Kidney (tissue), 14 donors: ENCODE data around the gene TNFSF9. TPM values are rescaled to one million over a fixed set of nuclear protein-coding genes. Genes with fewer than 3 reads are reported as not detected.

Experiments used
- DNase-seq, 5 donors: peaks; one replicate each; pipeline ENCODE4 v3.0.0-alpha.2; 2013 to 2020
- FAIRE-seq: peaks from 2 replicates; lab custom pipeline; 2012; peaks lifted over from hg19 to GRCh38; lab: Jason Lieb, UNC
- H3K27ac ChIP-seq, 2 donors: one replicate each; pipeline ENCODE4 v1.7.0; 2013; ENCODE audit warnings: low read depth in 2 of 2, low read length in 2 of 2, inconsistent platforms in 1 of 2
- H3K27me3 ChIP-seq: one replicate; pipeline ENCODE4 v1.7.1; 2013; ENCODE audit warnings: low read length, inconsistent platforms; ENCODE audit not compliant: control insufficient read depth, insufficient read depth
- H3K36me3 ChIP-seq, 3 donors: one replicate each; pipeline versions ENCODE4 v1.7.0 to v1.7.1; 2013; ENCODE audit warnings: low read length in 3 of 3, control low read depth in 1 of 3, inconsistent platforms in 1 of 3; ENCODE audit not compliant: insufficient read depth in 3 of 3, control insufficient read depth in 2 of 3
- H3K4me1 ChIP-seq, 3 donors: one replicate each; pipeline versions ENCODE4 v1.7.0 to v1.7.1; 2013; ENCODE audit warnings: low read length in 3 of 3, inconsistent platforms in 1 of 3, low read depth in 1 of 3; ENCODE audit not compliant: control insufficient read depth in 2 of 3, insufficient read depth in 2 of 3
- H3K4me3 ChIP-seq, 3 donors: one replicate each; pipeline versions ENCODE4 v1.7.0 to v1.8.1; 2013; ENCODE audit warnings: low read length in 3 of 3, control low read depth in 1 of 3, inconsistent platforms in 1 of 3
- H3K9ac ChIP-seq, 3 donors: one replicate each; pipeline versions ENCODE4 v1.7.0 to v1.7.1; 2013; ENCODE audit warnings: low read length in 3 of 3, control low read depth in 1 of 3, inconsistent platforms in 1 of 3
- H3K9me3 ChIP-seq, 3 donors: one replicate each; pipeline versions ENCODE4 v1.7.0 to v1.7.1; 2013; ENCODE audit warnings: low read length in 3 of 3, control low read depth in 1 of 3, inconsistent platforms in 1 of 3; ENCODE audit not compliant: control insufficient read depth in 2 of 3, insufficient read depth in 1 of 3
- intact Hi-C: fragments of 100-400 bp; cut with DNase I; formaldehyde crosslinking; loops from one replicate; pipeline ENCODE4 v1.11.1; 2022
- polyA plus RNA-seq: library from polyadenylated mRNA; stranded (reverse); fragments of 350-450 nt; fragmentation: Illumina TruSeq; extraction: RNeasy Lipid Tissue Mini Kit (QIAGEN cat#74804); gene quantifications from one replicate; pipeline ENCODE4 v1.2.3, GENCODE V29; 2014; ENCODE audit warnings: low read depth, low replicate concordance; ENCODE audit not compliant: insufficient read depth
- total RNA-seq: library from RNA; stranded (reverse); fragmentation: NEBNext Ultra II Directional; extraction: Animal tissue kit (Norgen Biotek cat#: 25700); gene quantifications from one replicate; pipeline ENCODE4 v1.2.1, GENCODE V29; 2021
- TF ChIP-seq, protein P1 (sequence below): IDR thresholded peaks from 3 replicates; pipeline ENCODE4 v1.5.1; 2012; ENCODE audit warnings: mild to moderate bottlenecking, moderate library complexity, borderline replicate concordance; ENCODE audit not compliant: insufficient read depth; ENCODE audit errors: extremely low read depth
- donor health status: control.
- donor health status: control.
- donor health status: control.
- donor health status: control.
- donor health status: control.
- donor health status: DM: yes; HTN: yes; CAD: no.
- donor health status: Normal renal cell carcinoma (clear cell type).

The TNFSF9 gene
- total and polyA plus RNA-seq, 2 donors from 2014 or later: 0.62 to 1.1 TPM

DNA sequence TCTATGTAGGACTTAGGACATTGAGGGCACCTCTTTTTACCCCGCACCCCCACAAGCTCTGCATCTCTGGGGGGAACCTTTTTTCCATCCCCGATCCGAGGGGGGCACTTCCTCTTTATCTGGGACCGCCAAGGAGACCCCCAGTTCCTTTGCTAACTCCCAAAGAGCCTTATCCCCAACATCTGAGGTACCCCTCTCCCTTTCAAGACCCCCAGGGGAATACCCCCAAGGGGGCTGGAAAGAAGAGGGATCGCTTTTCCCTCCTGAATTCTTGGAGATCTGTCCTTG, 1.1 kb downstream of the TNFSF9 start:
- no peak overlapping the region for H3K4me3 ChIP-seq
- intact Hi-C loops: no loop called here
- FAIRE-seq: no peak
- TF ChIP-seq, protein P1, sequence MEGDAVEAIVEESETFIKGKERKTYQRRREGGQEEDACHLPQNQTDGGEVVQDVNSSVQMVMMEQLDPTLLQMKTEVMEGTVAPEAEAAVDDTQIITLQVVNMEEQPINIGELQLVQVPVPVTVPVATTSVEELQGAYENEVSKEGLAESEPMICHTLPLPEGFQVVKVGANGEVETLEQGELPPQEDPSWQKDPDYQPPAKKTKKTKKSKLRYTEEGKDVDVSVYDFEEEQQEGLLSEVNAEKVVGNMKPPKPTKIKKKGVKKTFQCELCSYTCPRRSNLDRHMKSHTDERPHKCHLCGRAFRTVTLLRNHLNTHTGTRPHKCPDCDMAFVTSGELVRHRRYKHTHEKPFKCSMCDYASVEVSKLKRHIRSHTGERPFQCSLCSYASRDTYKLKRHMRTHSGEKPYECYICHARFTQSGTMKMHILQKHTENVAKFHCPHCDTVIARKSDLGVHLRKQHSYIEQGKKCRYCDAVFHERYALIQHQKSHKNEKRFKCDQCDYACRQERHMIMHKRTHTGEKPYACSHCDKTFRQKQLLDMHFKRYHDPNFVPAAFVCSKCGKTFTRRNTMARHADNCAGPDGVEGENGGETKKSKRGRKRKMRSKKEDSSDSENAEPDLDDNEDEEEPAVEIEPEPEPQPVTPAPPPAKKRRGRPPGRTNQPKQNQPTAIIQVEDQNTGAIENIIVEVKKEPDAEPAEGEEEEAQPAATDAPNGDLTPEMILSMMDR: no peak
- H3K36me3 ChIP-seq: no peaks in the 10 kb centered on the region
- H3K27me3 ChIP-seq: peaks cover 14% of the 10 kb centered on the region
- peaks cover 0 to 8% (median 6%) of the 10 kb centered on the region in 3 donors for H3K4me1 ChIP-seq
- no peaks in the 10 kb centered on the region for H3K9me3 ChIP-seq
- no peak overlapping the region for H3K9ac ChIP-seq
- H3K27ac ChIP-seq: no peak overlapping the region
- DNase-seq: no peak

DNA sequence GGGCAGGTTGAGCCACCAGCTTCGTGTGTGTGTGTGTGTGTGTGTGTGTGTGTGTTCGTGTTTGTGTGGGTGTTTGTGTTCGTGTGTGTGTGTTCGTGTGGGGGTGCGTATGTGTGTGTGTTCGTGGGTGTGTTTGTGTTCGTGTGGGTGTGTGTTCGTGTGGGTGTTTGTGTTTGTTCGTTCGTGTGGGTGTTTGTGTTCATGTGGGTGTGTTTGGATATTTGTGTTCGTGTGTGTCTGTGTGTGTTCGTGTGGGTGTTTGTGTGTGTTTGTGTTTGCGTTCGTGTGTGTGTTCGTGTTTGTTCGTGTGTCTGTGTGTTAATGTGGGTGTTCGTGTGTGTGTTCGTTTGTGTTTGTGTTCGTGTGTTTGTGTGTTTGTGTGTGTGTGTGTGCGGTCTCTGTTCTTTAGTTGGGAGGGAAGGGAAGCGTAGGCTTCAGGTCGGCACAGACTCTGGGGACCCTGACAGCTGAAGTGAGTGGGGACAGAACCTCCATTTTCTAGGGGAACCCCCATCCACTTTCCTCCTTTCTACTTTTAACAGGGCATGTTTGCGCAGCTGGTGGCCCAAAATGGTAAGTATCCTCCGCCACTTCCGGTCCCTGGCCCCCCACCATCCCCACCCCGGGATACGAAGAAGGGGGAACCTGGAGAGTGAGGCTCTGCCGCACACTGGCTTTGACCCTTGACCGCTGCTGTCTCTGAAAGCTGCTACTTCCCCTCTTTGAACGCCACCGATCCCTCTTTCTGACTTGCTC, 1.6 kb downstream of the TNFSF9 start:
- no peaks in the 10 kb centered on the region for H3K36me3 ChIP-seq
- peak overlapping the region in 1 of 3 donors; percentile 11 for H3K4me3 ChIP-seq
- no peak overlapping the region for H3K27ac ChIP-seq
- H3K9me3 ChIP-seq: no peaks in the 10 kb centered on the region
- intact Hi-C loops: no loop called here
- TF ChIP-seq, protein P1: no peak
- H3K27me3 ChIP-seq: peaks cover 14% of the 10 kb centered on the region
- no peak for DNase-seq
- peaks cover 0 to 8% (median 6%) of the 10 kb centered on the region in 3 donors for H3K4me1 ChIP-seq
- no peak overlapping the region for H3K9ac ChIP-seq
- no peak for FAIRE-seq

DNA sequence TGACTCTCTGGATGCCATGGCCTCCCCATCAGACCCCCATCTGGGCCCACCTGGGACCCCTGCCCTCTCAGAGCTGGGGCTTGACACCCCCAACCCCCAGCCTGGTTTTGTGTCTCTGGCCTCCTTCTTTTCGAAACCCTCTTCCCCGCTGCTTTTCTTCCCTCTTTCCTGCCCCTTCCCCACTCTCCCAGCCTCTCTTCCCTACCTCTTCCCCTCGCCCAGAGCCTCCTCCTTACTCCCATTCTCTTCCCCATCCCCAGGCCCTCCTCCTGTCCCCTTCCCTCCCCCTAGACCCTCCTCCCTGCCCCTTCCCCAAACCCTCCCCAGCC, 2.1 kb downstream of the TNFSF9 start:
- Histone ChIP-seq H3K4me1 (peaks cover 0 to 8% (median 6%) of the 10 kb centered on the region in 3 donors), H3K9ac (no peak overlapping the region), H3K36me3 (no peaks in the 10 kb centered on the region), H3K27me3 (peaks cover 14% of the 10 kb centered on the region), H3K27ac (no peak overlapping the region), H3K9me3 (no peaks in the 10 kb centered on the region), H3K4me3 (no peak overlapping the region)
- FAIRE-seq: no peak
- TF ChIP-seq, protein P1: no peak
- intact Hi-C loops: no loop called here
- DNase-seq: no peak
